Stimulated activated CD8-positive, alpha-beta memory T cell treated with anti-CD3 and anti-CD28 coated beads, Interleukin-7, amount 100 ng/mL, for 1 hour (primary cell): ENCODE results near the gene HHIP.
"Not testable (repeated sequence)": the region's sequence is repeated elsewhere in the genome, so short reads cannot be mapped to it uniquely, and the experiment has no call there.

Experiments
- DNase-seq, 2 donors: peaks; one replicate each; pipeline ENCODE4 v3.0.0-alpha.2; 2020; ENCODE audit warnings: low read depth in 2 of 2

The HHIP gene

DNA sequence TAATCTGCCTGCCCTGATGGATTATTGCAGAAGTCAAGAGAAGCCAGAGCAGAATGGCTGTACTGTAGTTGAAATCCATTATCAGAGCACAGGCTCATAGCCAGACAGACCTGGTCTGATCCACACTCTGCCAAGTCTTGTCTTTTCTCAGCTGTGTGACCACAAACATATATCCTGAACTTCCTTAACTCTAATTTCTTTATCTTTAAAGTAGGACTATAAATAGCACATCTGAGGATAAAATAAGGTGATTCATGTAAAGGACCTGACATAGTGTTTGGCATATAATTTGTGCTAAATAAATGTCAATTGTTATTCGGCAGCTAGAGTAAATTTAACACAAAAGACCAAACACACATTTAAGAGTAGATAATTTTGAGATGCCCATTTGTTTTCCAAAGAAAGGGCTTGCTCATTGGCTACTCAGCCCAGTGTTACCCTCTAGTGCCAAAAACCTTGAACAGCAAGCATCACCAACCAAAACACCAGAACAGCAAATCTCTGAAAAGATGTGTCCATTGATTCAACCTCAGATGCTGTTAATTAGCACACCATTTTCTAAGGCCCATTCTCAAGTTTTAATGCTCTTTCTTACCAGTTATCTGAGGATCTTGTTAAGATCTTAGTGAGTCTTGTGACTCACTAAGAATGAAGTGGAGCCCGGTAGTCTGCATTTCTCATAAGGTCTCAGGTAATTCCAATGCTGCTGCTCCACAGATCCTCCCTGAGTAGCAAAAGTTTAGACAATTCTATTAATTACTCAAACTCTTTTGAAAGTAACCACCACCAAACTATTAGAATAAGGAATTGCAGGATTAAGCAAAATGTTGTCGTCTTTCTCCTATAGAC is 108.8 kb downstream of the HHIP start:
- no peak for DNase-seq

DNA sequence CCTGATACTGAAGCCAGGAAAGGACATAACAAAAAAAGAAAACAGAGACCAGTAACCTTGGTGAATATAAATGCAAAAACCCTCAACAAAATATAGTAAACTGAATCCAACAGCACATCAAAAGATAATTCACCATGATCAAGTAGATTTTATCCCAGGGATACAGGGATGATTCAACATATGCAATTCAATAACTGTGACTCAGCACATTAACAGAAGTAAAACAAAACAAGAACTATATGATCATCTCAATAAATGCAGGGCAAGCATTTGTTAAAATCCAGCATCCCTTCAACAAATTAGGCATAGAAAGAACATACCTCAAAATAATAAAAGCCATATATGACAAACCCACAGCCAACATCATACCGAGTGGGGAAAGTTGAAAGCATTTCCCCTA is 112.0 kb downstream of the HHIP start:
- no peak for DNase-seq

DNA sequence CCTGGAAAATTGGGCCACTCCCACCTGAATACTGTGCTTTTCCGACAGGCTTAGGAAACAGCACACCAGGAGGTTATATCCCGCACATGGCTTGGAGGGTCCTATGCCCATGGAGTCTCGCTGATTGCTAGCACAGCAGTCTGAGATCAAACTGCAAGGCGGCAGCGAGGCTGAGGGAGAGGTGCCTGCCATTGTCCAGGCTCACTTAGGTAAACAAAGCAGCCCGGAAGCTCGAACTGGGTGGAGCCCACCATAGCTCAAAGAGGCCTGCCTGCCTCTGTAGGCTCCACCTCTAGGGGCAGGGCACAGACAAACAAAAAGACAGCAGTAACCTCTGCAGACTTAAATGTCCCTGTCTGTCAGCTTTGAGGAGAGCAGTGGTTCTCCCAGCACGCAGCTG is 122.9 kb downstream of the HHIP start:
- DNase-seq, result not testable (repeated sequence)

DNA sequence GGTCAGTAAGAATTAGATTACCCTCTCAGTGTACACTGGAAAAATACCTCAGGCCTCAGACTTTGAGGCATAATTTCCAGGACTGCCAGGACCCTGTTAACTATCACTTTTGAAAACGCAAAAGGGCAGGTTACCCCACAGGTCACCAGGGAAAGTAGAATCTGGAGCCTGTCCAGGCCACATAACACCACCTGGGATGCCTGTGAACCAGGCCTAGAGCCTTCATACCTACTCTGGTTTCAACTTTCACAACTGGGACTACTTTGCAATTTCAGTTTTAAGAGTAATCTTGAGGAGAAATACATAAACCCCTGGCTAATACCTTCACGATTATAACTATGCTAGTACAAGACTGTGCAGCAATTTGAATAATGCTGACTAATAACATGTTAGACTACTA is 132.4 kb downstream of the HHIP start:
- no peak for DNase-seq

DNA sequence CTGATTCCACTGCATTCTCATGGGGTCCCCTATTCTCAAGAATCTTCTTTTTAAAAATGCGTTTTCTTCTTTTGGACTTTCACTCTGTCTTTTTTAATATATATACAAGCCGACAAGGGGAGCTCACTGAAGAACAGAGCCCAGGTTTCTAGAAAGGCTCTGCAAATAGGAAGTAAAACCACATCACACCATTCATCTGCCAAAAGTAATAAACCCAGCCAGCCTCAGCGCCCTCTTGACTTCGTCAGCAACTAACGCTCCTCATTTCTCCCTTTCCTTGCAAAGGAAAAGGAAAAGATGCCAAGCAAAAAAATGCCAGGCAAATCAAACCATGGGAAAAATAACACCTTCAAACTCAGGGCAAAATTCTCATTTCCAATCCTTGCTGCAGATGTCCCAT is 136.4 kb downstream of the HHIP start:
- DNase-seq, result no peak

DNA sequence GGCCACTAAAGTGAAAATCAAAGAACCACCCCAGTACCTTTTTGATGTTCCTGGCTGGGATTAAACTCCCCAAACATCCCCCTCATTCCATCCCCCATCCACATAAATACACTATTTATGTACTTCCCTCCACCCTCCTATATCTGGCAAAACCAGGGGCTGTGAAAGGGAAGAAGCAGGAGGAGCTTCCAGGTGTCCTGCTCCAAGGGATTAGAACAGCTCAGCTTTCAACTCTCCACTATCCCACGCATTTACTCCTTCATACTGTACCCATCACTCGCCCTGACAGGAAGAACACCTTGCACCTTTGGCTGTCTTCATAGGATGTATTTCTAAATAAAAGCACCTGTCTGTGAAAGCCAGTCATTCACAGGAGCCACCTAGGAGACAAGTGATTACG is 140.0 kb downstream of the HHIP start:
- no peak for DNase-seq

DNA sequence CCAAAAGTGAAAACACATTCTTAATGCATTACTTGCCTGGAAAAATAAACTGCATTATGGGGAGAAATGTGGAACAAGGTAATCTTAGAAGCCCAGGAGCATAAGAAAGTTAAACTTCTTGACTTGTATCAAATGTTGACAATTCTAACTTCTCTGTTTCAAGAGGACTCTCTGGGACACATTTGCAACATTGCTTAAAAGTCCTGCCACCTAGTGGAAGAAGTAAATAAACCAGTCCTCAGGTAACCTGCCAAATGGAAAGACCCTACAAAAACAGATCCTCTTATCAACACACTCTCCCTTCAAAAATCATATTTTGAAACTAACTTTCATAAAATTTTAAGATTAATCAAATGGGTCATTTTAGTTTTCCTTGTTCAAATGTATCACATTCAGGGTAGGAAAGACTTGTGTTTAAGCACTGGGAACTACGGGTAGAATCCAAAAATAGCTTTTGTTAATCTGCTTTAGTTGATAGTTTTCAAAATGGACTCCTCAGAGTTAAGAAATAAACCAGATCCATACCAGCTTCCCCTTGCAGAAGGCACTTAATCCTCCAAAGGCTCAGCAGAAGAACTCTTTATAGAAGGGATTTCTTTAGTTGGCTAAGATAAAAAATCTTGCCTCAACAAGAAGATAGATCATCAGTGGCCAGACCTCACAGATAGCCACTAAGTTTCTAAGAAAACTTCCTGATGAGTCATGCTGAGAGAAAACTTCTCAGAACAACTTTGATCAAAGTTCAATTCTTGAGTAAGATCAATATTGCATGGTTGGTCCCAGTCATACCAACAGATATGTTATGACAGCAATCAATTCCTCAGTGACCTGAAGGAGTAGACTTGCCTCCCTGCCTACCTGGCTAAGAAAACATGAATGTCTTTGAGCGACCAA is 141.7 kb downstream of the HHIP start:
- DNase-seq, result no peak

DNA sequence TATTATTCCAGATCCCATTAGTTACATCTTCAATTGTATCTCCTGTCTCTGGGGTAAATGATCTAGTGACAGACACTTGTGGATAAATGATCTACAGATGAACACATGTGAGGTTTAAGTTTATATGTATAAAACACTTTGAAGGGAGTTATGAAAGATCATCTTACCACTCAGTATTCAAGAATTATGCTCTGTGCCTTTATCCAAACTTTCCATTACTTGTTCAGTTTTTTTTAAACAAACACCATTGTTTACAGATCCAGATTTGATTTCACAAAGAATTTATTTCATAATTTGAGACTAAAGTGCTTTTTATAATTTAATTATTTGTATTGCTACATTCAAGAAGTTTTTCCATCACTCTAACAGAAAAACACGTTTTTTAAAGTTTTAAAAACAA is 142.5 kb downstream of the HHIP start:
- DNase-seq, result no peak

DNA sequence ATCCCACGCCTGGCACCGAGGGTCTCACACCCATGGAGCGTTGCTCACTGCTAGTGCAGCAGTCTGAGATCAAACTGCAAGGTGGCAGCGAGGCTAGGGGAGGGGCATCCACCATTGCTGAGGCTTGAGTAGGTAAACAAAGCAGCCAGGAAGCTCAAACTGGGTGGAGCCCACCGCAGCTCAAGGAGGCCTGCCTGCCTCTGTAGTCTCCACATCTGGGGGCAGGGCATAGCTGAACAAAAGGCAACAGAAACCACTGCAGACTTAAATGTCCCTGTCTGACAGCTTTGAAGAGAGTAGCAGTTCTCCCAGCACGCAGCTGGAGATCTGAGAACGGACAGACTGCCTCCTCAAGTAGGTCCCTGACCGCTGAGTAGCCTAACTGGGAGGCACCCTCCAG is 146.0 kb downstream of the HHIP start:
- not testable (repeated sequence) for DNase-seq
